CD4-positive, alpha-beta T cell (primary cell): ENCODE data around the gene CAMTA1. TPM values are rescaled to one million over a fixed set of nuclear protein-coding genes. Genes with fewer than 3 reads are reported as not detected.

ENCODE experiments used
- ATAC-seq: fragments of 200-7000 bp; cut with Tn5 transposase; one replicate; pipeline ENCODE4 v1.10.0; 2022; ENCODE audit warnings: mild to moderate bottlenecking; ENCODE audit not compliant: poor library complexity
- CTCF ChIA-PET: fragments of 350-600 bp; sonication (Branson Sonifier 250); formaldehyde crosslinking; loops from one replicate; lab custom pipeline; 2021; ENCODE audit warnings: antibody characterized with exemption, inconsistent platforms; lab: Charles Lee
- POLR2A ChIA-PET: fragments of 350-600 bp; sonication (Branson Sonifier 250); formaldehyde crosslinking; loops from one replicate; lab custom pipeline; 2021; ENCODE audit warnings: antibody characterized with exemption, inconsistent platforms; lab: Charles Lee
- DNase-seq, 14 experiments: peaks; one replicate each; pipeline ENCODE4 v3.0.0-alpha.2; 2013 to 2020; ENCODE audit warnings: mixed read lengths in 2 of 14
- H3K27ac ChIP-seq, 2 donors: one replicate each; pipeline versions ENCODE4 v1.5.1 to v1.7.0; 2013; ENCODE audit warnings: low read length in 2 of 2, low read depth in 1 of 2, mild to moderate bottlenecking in 1 of 2
- H3K27me3 ChIP-seq, 2 experiments: 1 replicate in 1 of 2; 2 replicates in 1 of 2; pipeline versions ENCODE4 v1.6.1 to v1.7.0; 2013; ENCODE audit warnings: low read length in 2 of 2, control low read depth in 1 of 2, mild to moderate bottlenecking in 1 of 2, moderate library complexity in 1 of 2; ENCODE audit not compliant: insufficient read depth in 2 of 2, control insufficient read depth in 1 of 2
- H3K36me3 ChIP-seq: one replicate; pipeline ENCODE4 v1.6.1; 2013; ENCODE audit warnings: low read length, control low read depth; ENCODE audit not compliant: insufficient read depth
- H3K4me1 ChIP-seq: one replicate; pipeline ENCODE4 v1.6.1; 2013; ENCODE audit warnings: low read length, control low read depth; ENCODE audit not compliant: insufficient read depth
- H3K4me3 ChIP-seq: one replicate; pipeline ENCODE4 v1.5.1; 2013; ENCODE audit warnings: mild to moderate bottlenecking, low read length, moderate library complexity
- H3K9me3 ChIP-seq, 2 experiments: 1 replicate in 1 of 2; 2 replicates in 1 of 2; pipeline versions ENCODE4 v1.6.1 to v1.7.0; 2013; ENCODE audit warnings: low read length in 2 of 2, mild to moderate bottlenecking in 2 of 2, control low read depth in 1 of 2, moderate library complexity in 1 of 2; ENCODE audit not compliant: control insufficient read depth in 1 of 2, insufficient read depth in 1 of 2
- H3K27ac Mint-ChIP-seq: one replicate; pipeline ENCODE4 v1.8.0; 2020; ENCODE audit warnings: mixed read lengths
- H3K27me3 Mint-ChIP-seq: one replicate; pipeline ENCODE4 v1.8.0; 2021; ENCODE audit warnings: mixed read lengths
- H3K36me3 Mint-ChIP-seq: one replicate; pipeline ENCODE4 v1.8.0; 2021; ENCODE audit warnings: low read depth, mixed read lengths
- H3K4me1 Mint-ChIP-seq: one replicate; pipeline ENCODE4 v1.8.0; 2021; ENCODE audit warnings: low read depth, mixed read lengths
- H3K4me3 Mint-ChIP-seq: one replicate; pipeline ENCODE4 v1.8.0; 2020; ENCODE audit warnings: mild to moderate bottlenecking, mixed read lengths
- H3K9me3 Mint-ChIP-seq: one replicate; pipeline ENCODE4 v1.8.0; 2020; ENCODE audit warnings: mixed read lengths
- intact Hi-C, 2 experiments: fragments of 100-400 bp; cut with DNase I in 1 of 2; cut with micrococcal nuclease in 1 of 2; formaldehyde crosslinking; loops; one replicate each; pipeline versions ENCODE4 v1.15.1 to v1.9.0; 2023 to 2025; cut with DNase I, micrococcal nuclease
- total RNA-seq, 174 experiments: library from RNA in 2 of 174; stranded (reverse) in 2 of 174; gene quantifications; one replicate each; pipeline ENCODE4 v1.2.3 and lab custom pipeline; 2021 to 2026
- TF ChIP-seq, protein P1 (sequence below): fragments of 200-600 bp; IDR thresholded peaks from one replicate; pipeline ENCODE4 v1.8.0; 2022; ENCODE audit warnings: antibody characterized with exemption, mild to moderate bottlenecking

The CAMTA1 gene
- total RNA-seq, 2 experiments from 2014 or later = 38.6 to 39.3 TPM

DNA sequence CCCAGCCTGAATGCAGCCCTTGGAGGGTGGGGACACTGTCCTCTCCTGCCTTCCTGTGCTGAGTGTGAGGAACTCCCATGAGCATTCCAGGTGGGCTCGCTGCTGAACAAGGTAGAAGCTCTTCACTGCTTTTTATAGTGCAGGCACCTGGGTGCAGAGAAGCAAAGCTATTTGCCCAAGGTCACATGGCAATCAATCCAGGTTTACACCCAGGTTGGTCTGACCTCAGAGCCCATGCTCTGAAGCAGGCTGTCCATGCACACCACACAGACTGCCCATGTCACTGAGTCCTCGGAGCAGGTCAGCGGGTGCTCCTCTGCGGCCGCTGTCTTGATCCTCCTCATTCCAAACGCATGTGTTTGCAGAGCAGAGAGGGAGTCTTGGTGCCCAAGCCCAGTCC is 662.5 kb downstream of the CAMTA1 start:
- TF ChIP-seq, protein P1, sequence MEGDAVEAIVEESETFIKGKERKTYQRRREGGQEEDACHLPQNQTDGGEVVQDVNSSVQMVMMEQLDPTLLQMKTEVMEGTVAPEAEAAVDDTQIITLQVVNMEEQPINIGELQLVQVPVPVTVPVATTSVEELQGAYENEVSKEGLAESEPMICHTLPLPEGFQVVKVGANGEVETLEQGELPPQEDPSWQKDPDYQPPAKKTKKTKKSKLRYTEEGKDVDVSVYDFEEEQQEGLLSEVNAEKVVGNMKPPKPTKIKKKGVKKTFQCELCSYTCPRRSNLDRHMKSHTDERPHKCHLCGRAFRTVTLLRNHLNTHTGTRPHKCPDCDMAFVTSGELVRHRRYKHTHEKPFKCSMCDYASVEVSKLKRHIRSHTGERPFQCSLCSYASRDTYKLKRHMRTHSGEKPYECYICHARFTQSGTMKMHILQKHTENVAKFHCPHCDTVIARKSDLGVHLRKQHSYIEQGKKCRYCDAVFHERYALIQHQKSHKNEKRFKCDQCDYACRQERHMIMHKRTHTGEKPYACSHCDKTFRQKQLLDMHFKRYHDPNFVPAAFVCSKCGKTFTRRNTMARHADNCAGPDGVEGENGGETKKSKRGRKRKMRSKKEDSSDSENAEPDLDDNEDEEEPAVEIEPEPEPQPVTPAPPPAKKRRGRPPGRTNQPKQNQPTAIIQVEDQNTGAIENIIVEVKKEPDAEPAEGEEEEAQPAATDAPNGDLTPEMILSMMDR = no peak
- H3K9me3 ChIP-seq = no peaks in the 10 kb centered on the region
- ATAC-seq (no peak), DNase-seq (no peak)
- Mint-ChIP-seq H3K9me3 (no peaks in the 10 kb centered on the region), H3K4me3 (no peak overlapping the region), H3K27ac (no peak overlapping the region), H3K36me3 (no peaks in the 10 kb centered on the region), H3K4me1 (no peaks in the 10 kb centered on the region), H3K27me3 (no peaks in the 10 kb centered on the region)
- no peak overlapping the region for H3K27ac ChIP-seq
- H3K36me3 ChIP-seq = no peaks in the 10 kb centered on the region
- CTCF ChIA-PET = no interaction called here
- intact Hi-C loops = no loop called here
- H3K27me3 ChIP-seq = no peaks in the 10 kb centered on the region
- POLR2A ChIA-PET = no interaction called here
- no peaks in the 10 kb centered on the region for H3K4me1 ChIP-seq
- no peak overlapping the region for H3K4me3 ChIP-seq

DNA sequence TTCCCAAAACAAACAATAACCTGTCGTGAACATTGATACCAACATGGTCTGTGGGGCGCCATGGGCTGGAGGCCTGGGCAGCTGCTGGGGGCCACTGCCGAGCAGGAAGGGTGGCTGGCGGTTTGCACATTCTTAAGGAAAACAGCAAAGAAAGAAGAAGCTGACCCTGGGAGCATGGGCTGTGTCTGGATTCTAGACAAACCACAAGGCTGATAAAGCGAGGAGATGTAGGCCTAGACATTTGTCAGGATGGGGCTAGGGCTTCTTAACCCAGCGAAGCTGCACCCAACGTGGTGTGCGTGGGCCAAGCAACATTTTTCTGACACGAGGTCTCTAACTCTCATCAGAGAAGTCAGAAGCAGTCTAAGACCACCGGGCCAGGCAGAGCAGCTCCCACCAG is 663.7 kb downstream of the CAMTA1 start:
- intact Hi-C loops = no loop called here
- Mint-ChIP-seq H3K9me3 (no peaks in the 10 kb centered on the region), H3K4me3 (no peak overlapping the region), H3K27me3 (no peaks in the 10 kb centered on the region), H3K36me3 (no peaks in the 10 kb centered on the region), H3K4me1 (no peaks in the 10 kb centered on the region), H3K27ac (no peak overlapping the region)
- Histone ChIP-seq H3K4me1 (no peaks in the 10 kb centered on the region), H3K9me3 (no peaks in the 10 kb centered on the region), H3K27ac (no peak overlapping the region), H3K27me3 (no peaks in the 10 kb centered on the region), H3K4me3 (no peak overlapping the region), H3K36me3 (no peaks in the 10 kb centered on the region)
- CTCF ChIA-PET = no interaction called here
- TF ChIP-seq, protein P1 = no peak
- POLR2A ChIA-PET = no interaction called here
- DNase-seq (no peak), ATAC-seq (no peak)

DNA sequence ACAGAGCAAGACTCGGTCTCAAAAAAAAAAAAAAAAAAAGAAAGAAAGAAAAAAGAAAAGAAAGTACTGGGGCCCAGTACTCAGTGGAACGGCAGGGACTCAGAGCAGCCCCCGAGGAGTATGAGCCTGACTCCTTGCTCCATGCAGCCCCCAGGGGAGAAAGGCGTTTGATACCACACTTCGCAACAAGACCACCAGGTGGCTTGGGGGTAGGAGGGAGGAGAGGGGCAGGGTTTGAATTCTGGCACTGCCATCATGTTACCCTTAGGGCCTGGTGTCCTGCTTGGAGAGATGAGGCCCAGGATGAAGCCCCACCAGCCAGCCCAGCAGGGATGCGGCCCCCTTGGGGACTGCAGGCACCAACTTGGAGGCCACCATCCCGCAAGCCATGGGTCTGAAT is 664.5 kb downstream of the CAMTA1 start:
- no peaks in the 10 kb centered on the region for H3K27me3 ChIP-seq
- H3K27ac Mint-ChIP-seq = no peak overlapping the region
- CTCF ChIA-PET = no interaction called here
- no peak overlapping the region for H3K4me3 ChIP-seq
- intact Hi-C loops = no loop called here
- H3K9me3 Mint-ChIP-seq = no peaks in the 10 kb centered on the region
- DNase-seq (no peak), ATAC-seq (no peak)
- no peaks in the 10 kb centered on the region for H3K4me1 ChIP-seq
- H3K4me1 Mint-ChIP-seq = no peaks in the 10 kb centered on the region
- no peaks in the 10 kb centered on the region for H3K36me3 Mint-ChIP-seq
- H3K9me3 ChIP-seq = no peaks in the 10 kb centered on the region
- TF ChIP-seq, protein P1 = no peak
- no peak overlapping the region for H3K27ac ChIP-seq
- no peak overlapping the region for H3K4me3 Mint-ChIP-seq
- POLR2A ChIA-PET = no interaction called here
- H3K36me3 ChIP-seq = no peaks in the 10 kb centered on the region
- H3K27me3 Mint-ChIP-seq = no peaks in the 10 kb centered on the region
